HG03095 (cell line): Measurements from ENCODE around the gene TRIM44.
A peak's percentile ranks its signal among the peaks of the same experiment; 100 is the strongest.
"Not testable (repeated sequence)": the region's sequence is repeated elsewhere in the genome, so short reads cannot be mapped to it uniquely, and the experiment has no call there.

ENCODE experiments used
- ATAC-seq: cut with Tn5 transposase; IDR thresholded peaks from one replicate; pipeline ENCODE4 v1.9.1; 2021; ENCODE audit warnings: moderate library complexity; ENCODE audit not compliant: unreplicated experiment

The TRIM44 gene

DNA sequence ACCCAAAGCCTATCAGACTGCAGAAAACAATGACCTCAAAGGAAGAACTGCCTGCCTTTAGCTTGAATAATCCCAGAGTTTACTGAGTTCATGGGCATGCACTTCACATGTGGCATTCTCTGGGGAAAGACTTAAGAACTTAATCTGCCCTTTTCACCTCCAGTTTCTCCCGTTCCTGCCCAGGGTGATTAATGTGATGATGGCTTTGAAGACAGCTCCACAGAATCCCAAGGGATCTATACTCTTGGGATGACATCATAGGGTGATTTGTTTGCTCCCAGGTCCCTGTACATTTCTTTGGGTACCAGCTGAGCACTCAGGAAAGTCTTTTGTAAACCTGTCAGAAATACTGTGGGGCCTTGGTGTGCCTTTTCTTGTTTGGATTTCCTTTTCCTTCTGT lies 30.3 kb upstream of the TRIM44 start:
- no peak for ATAC-seq

DNA sequence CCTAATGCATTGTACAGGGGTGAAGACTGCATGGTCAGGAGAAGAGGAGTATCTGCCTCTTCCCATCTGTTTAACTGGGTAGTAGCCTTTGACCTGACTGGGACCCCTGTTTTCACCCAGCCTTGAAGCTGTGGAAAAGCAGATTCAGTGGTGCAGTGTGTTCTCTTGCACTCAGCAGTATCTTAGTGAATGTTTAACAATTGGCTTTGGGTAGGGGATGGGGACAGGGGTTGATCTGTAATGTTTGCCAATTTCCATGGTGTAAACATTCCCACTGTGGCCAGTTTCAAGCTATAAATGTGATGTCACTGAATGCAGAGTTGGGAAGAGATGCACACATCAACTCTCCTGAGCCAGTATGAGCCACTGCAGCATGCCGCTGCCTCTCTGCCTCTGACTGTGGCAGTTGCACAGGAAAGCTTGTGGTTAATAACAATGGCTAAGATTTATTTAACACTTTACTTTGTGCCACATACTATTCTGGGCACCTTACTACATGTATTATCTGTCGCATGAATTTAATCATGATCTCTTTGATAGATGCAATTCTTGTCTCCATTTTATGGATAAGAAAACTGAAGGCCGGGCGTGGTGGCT lies 28.6 kb upstream of the TRIM44 start:
- ATAC-seq = no peak

DNA sequence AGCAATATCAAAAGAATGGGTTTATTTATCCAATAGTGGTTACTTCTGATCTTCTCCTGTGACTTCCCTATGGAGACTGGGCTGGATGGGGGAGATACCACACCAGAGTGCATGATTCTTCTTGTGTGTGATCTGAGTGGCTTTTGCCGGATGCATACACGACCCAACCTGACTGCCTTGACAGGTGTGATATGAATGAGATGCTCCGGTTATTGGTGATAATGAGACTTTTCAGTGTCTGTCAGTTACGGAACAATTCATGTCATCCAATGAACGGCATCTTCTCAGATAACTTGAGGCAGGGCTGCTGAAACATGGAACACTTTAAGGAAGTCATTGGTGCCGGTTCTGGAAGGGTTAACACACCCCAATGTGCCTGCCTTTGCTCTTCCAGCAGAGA lies 26.6 kb upstream of the TRIM44 start:
- ATAC-seq = no peak

DNA sequence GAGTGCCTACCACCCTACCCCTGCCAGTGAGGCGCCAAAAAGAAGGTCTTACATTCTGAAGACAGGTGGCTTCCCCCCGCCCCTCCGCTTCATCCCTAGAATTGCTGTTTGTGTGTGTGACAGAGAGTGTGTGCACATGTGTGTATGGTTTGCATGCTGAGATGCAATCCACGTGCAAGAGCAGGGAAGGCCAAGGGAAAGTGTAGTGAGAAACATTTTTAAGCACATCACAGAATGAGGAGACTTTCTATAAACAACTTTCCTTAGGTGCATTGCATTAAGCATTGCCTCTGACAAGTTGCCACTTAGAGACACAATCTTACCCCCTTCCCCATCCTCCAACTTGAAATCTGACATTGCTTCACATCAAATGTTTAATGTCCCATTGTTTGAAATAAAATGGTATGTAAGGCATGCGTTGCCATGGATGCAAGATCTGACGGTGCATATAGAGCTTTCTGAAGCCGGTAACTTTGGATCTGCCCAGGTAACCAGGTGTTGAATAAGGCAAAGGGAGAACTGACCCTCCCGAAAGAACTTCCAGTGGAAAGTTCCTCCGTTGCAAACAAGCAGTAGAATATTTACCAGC lies 22.9 kb upstream of the TRIM44 start:
- no peak for ATAC-seq

DNA sequence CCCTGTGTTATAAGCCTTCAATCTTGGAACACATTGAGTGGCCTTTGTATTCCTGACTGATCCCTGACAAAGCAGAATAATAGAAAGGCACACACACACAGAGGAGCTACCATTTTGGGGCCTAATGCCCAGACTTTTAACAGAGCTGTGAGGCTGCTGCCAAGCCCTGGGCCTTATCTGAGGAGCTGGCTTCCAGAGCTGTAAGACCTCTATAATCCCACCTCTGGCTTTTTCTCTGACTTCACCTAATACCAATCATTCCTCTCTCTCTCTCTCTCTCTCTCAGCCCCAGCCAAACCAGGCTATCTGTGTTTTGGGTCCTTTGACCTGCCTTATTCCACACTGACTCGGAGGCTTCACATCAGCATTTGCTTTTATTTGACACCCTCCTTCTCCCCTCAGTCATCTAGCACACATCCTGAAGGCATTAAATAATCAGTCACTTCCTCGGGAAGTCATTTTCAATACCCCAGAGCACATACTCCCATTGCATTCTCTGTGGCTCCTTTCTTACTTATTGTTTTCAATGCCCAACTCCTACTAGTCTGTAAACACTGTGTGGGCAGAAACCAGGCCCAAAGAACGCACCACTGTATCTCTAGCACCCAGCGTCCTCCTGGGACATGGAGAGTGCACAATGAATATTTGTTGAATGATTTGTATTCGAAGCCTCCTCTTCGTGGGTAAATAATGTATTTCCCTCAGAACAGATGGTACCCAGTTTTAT lies 21.2 kb upstream of the TRIM44 start:
- ATAC-seq = no peak

DNA sequence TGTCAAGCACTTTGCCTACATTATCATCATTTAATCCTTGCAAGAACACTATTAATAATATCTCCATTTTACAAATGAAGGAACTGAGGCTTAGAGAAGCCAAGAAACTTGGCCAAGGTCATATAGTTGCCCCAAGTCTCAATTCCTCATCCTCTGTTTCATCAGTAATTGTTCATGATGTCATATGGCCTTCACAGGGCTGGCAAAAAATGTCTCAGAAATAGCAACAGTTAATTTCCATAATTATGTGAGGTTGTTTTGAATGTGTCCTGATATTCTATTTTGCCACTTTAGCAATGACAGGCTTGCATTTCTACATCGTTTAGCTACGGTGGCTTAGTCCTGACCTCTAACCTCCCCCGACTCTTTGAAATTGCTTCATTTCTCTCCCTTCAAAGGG lies 20.6 kb upstream of the TRIM44 start:
- no peak for ATAC-seq

DNA sequence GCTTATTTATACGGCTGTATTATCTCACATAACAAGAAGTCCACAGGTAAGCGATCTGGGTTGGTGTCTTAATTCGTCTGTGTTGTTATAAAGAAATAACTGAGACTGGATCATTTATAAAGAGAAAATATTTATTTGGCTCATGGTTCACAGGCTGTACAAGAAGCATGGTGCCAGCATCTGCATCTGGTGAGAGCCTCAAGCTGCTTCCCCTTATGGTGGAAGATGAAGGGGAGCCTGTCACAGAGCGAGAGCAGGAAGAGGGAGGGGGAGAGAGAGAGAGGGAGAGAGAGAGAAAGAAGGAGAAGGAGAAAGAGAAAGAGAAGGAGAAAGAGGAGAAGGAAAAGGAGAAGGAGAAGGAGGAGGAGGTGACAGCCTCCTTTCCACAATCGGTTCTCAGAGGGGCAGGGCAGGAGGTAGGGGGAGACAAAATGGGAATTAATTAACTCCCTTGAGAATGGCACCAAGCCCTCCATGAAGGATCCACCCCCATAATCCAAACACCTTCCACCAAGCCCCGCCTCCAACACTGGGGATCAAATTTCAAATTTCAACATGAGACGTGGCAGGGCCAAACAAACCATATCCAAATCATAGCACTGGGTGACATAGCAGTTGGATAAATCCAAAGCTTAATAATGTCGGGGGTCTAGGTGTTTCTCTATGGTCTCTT lies 15.0 kb upstream of the TRIM44 start:
- no peak for ATAC-seq

DNA sequence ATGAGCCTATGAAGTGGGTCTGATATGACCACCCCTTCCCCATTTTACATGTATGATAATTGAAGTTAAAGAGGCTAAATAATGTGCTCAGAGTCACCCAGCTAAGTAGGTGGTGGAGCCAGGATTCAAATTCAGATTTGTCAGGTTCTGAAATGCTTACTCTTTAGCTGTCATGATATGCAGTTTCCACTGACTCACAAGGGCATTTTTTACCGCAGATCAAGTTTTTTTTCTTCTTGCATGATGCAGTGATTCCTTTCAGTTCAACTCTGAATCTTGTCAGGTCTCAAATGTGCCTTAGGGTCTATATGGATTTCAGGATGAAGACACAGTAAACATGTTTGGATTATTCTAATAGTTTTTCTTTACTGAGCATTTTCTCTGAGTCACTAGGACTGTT lies 12.6 kb upstream of the TRIM44 start:
- ATAC-seq = no peak

DNA sequence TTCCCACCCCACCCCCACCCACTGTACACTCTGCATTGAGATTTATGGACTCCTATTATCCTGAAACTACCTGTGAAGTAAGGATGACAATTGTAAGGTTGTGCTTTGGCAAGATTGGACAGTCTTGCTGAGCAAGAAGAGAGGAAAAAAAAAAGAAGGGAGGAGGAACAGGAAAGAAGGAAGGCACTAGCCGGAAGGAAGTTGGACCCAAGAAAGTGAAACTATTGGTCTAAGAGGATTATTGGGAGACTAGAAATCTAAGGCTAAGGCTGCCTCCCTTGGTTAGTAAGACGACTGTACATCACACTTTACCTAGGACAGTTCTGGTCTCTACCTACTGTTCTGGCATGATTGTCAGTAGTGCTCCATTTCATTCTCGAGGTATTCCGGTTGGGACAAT lies 12.1 kb upstream of the TRIM44 start:
- ATAC-seq = no peak

DNA sequence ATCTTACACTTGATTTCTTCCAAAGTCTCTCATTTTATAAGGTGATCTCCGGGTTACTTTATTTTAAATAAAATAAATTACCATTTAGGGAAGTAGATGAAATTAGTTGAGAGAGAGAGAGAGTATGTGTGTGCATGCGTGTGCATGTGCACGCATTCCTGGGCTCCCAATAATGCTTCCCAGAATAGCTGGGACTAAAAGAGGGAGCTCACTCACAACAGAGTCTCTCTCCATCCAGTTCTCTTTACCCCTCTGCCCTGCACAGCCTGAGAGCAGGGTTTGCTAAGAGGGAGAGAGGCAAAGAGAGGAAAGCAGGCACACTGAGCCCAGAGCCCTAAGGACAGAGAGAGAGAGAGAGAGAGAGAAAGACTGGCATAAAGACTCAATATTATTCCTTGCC lies 11.3 kb upstream of the TRIM44 start:
- ATAC-seq = no peak

DNA sequence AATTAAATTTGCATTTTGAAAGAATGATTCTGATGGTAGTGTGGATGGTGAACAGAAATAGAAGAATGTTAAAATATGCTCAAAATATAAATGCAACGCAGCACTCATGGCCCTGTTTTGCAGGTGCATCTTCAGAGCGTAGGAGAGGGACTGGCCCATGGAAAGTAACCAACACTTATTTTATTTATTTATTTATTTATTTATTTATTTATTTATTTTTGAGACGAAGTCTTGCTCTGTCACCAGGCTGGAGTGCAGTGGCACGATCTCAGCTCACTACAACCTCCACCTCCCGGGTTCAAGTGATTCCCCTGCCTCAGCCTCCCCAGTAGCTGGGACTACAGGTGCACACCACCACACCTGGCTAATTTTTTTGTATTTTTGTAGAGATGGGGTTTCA lies 9.8 kb upstream of the TRIM44 start:
- ATAC-seq = not testable (repeated sequence)

DNA sequence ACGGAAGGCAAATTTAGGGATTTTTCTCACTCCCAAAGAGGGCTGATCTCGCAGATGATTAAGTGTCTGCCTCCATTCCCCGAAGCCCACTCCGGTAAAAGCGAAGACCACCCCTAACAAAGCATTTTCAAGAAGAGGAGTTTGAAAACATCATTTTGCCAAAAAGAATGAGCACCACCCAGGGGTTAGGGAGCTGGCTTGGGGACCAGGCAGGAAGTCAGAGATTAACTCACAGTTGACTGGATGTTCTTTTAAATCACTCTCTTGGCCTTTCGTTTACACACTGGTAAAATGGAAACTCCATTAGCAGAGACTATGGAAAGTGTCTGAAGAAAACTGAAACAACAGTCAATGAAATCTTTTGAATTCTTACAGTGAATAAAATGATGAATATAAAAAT lies 7.9 kb upstream of the TRIM44 start:
- ATAC-seq = no peak

DNA sequence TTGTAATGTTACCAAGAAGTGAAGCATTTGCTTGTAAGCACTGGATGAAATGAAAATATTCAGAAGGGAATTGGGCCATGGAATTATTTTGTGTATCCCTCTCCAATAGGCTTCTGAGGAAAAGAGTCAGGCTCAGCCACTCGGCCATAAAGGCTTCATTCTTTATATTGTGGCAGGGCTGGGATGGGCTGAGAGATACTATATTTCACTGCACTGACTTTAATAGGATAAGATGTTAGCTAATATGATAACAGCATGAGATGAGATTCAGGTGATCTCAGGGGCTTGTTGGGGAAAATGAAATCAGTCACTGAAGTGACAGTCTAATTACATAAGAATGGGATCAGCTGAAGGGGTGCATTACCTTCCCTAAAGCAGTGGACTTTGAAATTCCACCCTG lies 7.3 kb upstream of the TRIM44 start:
- ATAC-seq = no peak

DNA sequence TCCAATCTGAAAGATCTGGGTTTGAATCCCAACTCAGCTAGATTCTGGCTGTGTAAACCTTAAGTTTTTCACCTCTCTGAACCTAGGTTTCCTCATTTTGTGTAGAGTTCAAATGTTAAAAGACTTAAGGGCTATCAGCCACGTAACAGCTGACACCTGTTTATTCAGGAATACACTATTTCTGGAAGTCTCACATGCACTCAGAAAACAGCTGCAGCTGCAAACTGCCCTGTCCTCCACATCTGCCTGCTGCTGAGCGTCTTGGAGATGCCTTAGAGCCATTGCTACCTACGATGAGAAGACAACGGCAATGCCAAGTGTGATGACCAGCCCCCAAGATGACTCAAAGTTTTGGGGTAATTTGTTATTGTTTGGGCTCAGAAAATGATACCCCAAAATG lies 6.7 kb upstream of the TRIM44 start:
- ATAC-seq = no peak

DNA sequence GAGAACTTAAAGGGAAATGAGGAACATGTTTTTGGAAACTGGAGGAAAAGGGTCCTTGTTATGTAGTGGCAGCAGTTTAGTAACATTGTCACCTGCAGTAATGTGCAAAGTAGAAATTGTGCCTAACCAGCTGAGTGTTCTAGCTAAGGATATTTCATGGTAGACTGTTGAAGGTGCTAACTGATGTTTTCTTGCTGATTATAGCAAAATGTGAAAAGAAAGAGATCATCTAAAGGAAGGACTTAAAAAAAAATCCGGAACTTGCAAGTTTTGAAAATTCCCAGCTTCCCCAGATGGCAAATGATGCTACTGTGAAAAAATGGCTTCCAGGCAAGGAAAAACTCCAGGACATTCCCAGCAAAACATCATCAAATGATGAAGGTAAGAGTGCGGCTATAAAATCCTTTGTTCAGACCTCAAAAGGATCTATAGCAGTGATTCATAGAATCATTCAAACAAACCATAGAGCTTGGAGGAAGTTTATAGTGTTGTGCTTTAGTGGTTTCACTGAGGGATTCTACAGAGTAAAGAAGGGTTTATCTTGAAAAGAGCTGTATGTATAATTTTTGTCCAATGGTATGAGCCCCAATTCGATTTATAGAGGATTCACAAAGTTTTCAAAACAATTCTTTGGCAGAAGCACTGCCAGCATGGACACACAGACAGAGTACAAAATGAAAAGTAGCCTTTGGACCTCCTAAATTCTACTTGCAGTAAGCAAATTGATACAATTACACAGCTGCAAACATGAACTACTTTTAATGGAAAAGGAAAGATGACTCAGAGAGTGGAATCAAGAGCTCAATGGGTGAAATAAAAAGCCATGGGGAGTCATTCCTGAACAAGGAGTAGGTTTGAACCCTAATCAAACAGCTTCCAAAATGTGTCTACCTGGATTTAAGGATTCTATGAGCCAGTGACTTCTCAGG lies 4.3 kb upstream of the TRIM44 start:
- no peak for ATAC-seq

DNA sequence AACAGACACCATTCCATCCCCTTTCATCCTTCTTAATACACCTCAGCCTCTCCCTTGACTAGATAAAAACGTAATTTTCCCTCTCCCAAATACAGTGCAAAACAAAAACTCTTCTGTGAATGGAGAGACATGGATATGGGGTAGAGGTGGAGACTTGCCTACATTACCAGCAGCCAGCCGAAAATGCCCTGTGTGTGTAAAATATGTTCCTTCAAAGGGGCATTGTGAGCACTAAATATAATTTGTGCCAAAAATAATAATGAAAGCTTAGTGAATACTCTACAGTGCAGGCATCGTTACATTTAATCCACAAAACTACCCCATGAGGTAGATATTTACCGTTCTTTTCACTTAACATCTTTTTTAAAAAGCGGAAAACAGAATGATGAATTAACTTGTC lies 1.0 kb upstream of the TRIM44 start:
- no peak for ATAC-seq

DNA sequence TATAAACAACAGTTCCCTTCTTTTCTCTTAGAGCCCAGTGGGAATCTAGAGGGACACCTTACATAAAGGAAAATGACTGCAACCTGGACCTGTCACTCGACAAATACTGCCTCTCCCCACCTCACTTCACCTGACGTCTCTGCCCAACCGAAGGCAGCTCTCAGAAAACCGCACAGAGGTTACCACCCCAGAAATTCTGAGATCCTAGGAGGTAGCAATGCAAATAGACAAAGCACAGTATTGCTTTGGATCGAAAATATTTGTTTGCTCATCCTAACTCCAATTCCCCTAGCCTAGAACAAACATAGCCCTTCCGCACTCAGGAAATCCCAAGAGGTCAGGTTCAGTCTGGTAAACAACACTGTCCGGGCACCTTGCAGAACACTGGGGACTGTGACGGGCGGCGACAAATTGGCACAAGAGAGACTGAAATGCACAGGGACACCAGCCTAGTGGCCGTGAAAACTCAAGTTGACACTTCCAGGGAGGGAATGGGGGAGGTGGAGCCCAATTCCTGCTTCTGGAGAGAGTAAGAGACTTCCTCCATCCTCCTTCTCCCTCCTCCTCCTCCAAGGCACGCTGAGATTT lies 420 bp upstream of the TRIM44 start:
- peak; percentile 29 for ATAC-seq

DNA sequence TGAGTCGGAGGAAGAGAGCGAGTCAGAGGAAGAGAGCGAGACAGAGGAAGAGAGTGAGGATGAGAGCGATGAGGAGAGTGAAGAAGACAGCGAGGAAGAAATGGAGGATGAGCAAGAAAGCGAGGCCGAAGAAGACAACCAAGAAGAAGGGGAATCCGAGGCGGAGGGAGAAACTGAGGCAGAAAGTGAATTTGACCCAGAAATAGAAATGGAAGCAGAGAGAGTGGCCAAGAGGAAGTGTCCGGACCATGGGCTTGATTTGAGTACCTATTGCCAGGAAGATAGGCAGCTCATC lies 780 bp downstream of the TRIM44 start:
- ATAC-seq = no peak

DNA sequence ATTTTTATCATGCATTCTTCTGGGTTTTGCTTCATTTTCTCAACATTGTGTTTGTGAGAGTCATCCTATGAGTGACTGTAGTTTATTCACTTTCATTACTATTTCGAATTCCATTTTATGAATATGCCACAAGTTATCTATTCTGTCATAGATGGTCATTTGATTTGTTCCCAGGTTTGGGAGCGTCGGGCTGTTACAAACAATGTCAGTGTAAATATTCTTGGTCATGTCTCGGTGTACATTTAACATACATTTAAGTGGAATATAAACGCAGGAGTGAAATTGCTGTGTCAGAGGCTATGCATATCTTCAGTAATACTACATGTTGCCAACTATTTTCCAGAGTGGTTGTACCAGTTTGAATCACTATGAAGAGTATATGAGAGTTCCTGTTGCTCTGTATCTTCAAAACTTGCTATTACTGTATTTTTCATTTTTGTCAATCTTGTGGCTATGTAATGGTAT lies 2.4 kb downstream of the TRIM44 start:
- ATAC-seq = no peak

DNA sequence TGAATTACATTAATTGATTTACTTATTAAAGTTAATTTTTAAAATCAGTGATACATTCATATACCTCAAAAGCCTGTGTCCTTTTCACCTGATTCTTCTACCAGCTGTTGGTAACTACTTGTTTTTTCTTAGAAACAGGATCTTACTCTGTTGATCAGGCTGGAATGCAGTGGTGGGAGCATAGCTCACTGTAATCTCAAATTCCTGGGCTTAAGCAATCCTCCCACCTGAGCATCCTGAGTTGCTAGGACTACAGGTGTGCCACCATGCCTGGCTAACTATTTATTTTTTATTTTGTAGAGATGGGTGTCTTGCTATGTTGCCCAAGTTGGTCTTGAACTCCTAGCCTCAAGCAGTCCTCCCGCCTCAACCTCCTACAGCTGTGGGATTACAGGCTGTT lies 4.7 kb downstream of the TRIM44 start:
- ATAC-seq = no peak

DNA sequence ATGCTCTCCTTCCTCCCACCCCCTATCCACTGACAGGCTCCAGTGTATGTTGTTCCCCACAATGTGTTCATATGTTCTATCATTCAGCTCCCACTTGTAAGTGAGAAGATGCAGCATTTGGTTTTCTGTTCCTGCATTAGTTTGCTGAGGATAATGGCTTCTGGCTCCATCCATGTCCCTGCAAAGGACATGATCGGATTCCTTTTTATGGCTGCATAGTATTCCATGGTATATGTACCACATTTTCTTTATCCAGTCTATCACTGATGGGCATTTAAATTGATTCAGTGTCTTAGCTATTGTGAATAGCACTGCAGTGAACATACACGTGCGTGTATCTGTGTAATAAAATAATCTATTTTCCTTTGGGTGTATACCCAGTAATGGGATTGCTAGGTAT lies 5.8 kb downstream of the TRIM44 start:
- ATAC-seq = not testable (repeated sequence)
